KMS-11 (cell line): ENCODE results near the gene PDCD1.
"Not testable (repeated sequence)": the region's sequence is repeated elsewhere in the genome, so short reads cannot be mapped to it uniquely, and the experiment has no call there.

Source experiments
- H2AFZ ChIP-seq: fragments of 200-600 bp; sonication (generic); 2 replicates; pipeline ENCODE4 v1.6.1; 2016; ENCODE audit warnings: antibody characterized with exemption, mixed run types, low read depth
- H3K27ac ChIP-seq: fragments of 200-600 bp; sonication (generic); 2 replicates; pipeline ENCODE4 v1.6.1; 2016; ENCODE audit warnings: mild to moderate bottlenecking, mixed run types
- H3K27me3 ChIP-seq: fragments of 200-600 bp; sonication (generic); 2 replicates; pipeline ENCODE4 v1.6.1; 2017; ENCODE audit warnings: mild to moderate bottlenecking, low read depth, mixed run types, moderate library complexity; ENCODE audit not compliant: insufficient read depth
- H3K36me3 ChIP-seq: fragments of 200-600 bp; sonication (generic); 2 replicates; pipeline ENCODE4 v1.6.1; 2017; ENCODE audit warnings: mild to moderate bottlenecking, mixed run types; ENCODE audit not compliant: insufficient read depth
- H3K4me1 ChIP-seq: fragments of 200-600 bp; sonication (generic); 2 replicates; pipeline ENCODE4 v1.6.1; 2016; ENCODE audit warnings: mild to moderate bottlenecking, low read depth, mixed run types; ENCODE audit not compliant: poor library complexity, severe bottlenecking
- H3K4me2 ChIP-seq: fragments of 200-600 bp; sonication (generic); 2 replicates; pipeline ENCODE4 v1.7.0; 2016; ENCODE audit warnings: mild to moderate bottlenecking, mixed run types
- H3K4me3 ChIP-seq: fragments of 200-600 bp; sonication (generic); IDR thresholded peaks from 2 replicates; pipeline ENCODE4 v1.6.1; 2017; ENCODE audit warnings: low read depth, low read length, mixed read lengths; ENCODE audit not compliant: insufficient read depth
- H3K79me2 ChIP-seq: fragments of 200-600 bp; sonication (generic); 2 replicates; pipeline ENCODE4 v1.6.1; 2016; ENCODE audit warnings: low read depth, mixed run types; ENCODE audit not compliant: insufficient read depth
- H3K9ac ChIP-seq: fragments of 200-600 bp; sonication (generic); 2 replicates; pipeline ENCODE4 v1.6.1; 2016; ENCODE audit warnings: mild to moderate bottlenecking, mixed run types
- H4K20me1 ChIP-seq: fragments of 200-600 bp; sonication (generic); 2 replicates; pipeline ENCODE4 v1.6.1; 2016; ENCODE audit warnings: mild to moderate bottlenecking, mixed run types; ENCODE audit not compliant: insufficient read depth
- CTCF ChIP-seq: fragments of 200-600 bp; sonication (generic); conservative IDR thresholded peaks from 2 replicates; pipeline ENCODE4 v1.6.1; 2017; ENCODE audit warnings: low read depth, mild to moderate bottlenecking, antibody characterized with exemption, low read length, moderate library complexity, mixed read lengths

PDCD1 gene

DNA sequence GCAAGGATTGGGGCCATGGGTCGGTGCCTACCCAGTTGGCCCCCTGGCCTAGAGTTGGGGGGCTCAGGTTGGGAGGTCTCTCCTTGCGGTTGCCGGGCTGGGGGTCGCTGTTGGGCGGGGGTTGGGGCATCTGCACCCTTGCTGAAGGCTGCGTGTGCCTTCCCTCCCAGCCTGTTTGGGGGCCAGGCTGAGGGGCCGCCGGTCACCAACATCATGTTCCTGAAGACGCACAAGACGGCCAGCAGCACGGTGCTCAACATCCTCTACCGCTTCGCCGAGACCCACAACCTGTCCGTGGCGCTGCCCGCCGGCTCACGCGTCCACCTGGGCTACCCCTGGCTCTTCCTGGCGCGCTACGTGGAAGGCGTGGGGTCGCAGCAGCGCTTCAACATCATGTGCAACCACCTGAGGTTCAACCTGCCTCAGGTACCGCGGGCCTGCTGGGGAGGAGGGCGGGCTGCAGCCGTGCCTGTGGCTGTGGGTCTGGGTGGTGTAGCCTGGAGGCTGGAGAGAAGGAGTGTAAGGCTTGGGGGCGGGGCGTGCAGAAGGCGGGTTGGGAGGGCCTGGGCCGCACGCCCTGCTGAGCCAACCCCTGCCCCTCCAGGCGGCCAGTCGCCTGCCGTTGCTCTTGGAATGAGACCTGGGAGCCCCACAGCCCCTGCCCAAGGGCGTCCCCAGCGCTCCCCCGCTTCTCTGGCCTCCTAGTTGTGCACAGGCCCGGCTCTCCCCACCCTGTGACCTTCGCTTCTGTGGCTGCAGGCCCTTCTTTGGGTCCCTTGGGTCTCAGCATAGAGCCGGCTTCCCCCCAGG is 56.9 kb downstream of the PDCD1 start:
- H2AFZ ChIP-seq: no peak overlapping the region
- no peaks in the 10 kb centered on the region for H3K4me1 ChIP-seq
- no peak overlapping the region for H3K9ac ChIP-seq
- H3K79me2 ChIP-seq: no peaks in the 10 kb centered on the region
- no peaks in the 10 kb centered on the region for H3K36me3 ChIP-seq
- no peak for TF ChIP-seq CTCF
- H3K27ac ChIP-seq: no peak overlapping the region
- H3K27me3 ChIP-seq: peaks cover 9% of the 10 kb centered on the region; the same call in 1 of the 2 replicates
- H4K20me1 ChIP-seq: no peaks in the 10 kb centered on the region
- H3K4me3 ChIP-seq: no peak overlapping the region
- no peak overlapping the region for H3K4me2 ChIP-seq

- H3K27ac ChIP-seq, H3K79me2 ChIP-seq, H3K27me3 ChIP-seq, H3K36me3 ChIP-seq, H3K4me2 ChIP-seq, H3K9ac ChIP-seq, H3K4me3 ChIP-seq, H3K4me1 ChIP-seq, H4K20me1 ChIP-seq, H2AFZ ChIP-seq: not testable (repeated sequence)
Observed at GRCh38 chr2:241800198-241800903, 58.3 kb downstream of the PDCD1 start.
